Tibial nerve (tissue), 4 donors: ENCODE measurements around the gene TRIM62.
"Not testable (repeated sequence)": the region's sequence is repeated elsewhere in the genome, so short reads cannot be mapped to it uniquely, and the experiment has no call there.

Experiments
- EP300 ChIP-seq, 2 donors: sonication (generic); formaldehyde crosslinking; IDR thresholded peaks; one replicate each; pipeline ENCODE4 v1.6.1; 2017; ENCODE audit warnings: antibody characterized with exemption in 2 of 2, mild to moderate bottlenecking in 1 of 2
- TF ChIP-seq, protein P1 (sequence below), 5 experiments: fragments of 200-600 bp in 3 of 5; fragments of 450-650 bp in 2 of 5; sonication (generic) in 3 of 5; IDR thresholded peaks; one replicate each; pipeline ENCODE4 v1.5.1; 2016 to 2019; ENCODE audit warnings: antibody characterized with exemption in 5 of 5, mild to moderate bottlenecking in 3 of 5, moderate library complexity in 2 of 5

DNA sequence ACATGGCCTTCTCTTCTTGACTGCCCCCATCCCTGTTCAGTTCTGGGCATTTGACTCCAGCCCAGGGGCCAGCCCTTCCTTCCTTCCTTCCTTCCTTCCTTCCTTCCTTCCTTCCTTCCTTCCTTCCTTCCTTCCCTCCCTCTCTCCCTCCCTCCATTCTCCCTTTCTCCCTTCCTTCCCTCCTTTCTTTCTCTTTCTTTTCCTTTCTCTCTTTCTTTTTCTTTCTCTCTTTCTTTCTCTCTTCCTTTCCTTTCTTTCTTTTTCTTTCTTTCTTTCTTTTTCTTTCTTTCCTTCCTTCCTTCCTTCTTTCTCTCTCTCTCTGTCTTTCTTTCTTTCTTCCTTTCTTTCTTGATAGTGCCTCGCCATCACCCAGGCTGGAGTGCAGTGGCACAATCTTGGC lies 45.8 kb downstream of the TRIM62 start:
- TF ChIP-seq, protein P1, sequence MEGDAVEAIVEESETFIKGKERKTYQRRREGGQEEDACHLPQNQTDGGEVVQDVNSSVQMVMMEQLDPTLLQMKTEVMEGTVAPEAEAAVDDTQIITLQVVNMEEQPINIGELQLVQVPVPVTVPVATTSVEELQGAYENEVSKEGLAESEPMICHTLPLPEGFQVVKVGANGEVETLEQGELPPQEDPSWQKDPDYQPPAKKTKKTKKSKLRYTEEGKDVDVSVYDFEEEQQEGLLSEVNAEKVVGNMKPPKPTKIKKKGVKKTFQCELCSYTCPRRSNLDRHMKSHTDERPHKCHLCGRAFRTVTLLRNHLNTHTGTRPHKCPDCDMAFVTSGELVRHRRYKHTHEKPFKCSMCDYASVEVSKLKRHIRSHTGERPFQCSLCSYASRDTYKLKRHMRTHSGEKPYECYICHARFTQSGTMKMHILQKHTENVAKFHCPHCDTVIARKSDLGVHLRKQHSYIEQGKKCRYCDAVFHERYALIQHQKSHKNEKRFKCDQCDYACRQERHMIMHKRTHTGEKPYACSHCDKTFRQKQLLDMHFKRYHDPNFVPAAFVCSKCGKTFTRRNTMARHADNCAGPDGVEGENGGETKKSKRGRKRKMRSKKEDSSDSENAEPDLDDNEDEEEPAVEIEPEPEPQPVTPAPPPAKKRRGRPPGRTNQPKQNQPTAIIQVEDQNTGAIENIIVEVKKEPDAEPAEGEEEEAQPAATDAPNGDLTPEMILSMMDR (IDR thresholded peaks at IDR 0.05), result not testable (repeated sequence)
- TF ChIP-seq EP300 (IDR thresholded peaks at IDR 0.05), result not testable (repeated sequence)
